WTC11 (cell line): ENCODE measurements around the gene BMX. TPM values are rescaled to one million over a fixed set of nuclear protein-coding genes. Genes with fewer than 3 reads are reported as not detected.

Experiments used
- ATAC-seq: fragments of 200-7000 bp; cut with Tn5 transposase; 2 replicates; pipeline ENCODE4 v1.10.0; 2021; ENCODE audit warnings: mild to moderate bottlenecking, moderate library complexity
- CTCF ChIA-PET: fragments of 300-600 bp; sonication (Branson Sonifier 250); formaldehyde crosslinking; loops from one replicate; lab custom pipeline; 2021; ENCODE audit warnings: antibody characterized with exemption; lab: Charles Lee
- POLR2A ChIA-PET: fragments of 350-600 bp; sonication (Branson Sonifier 250); formaldehyde crosslinking; loops from one replicate; lab custom pipeline; 2021; ENCODE audit warnings: antibody characterized with exemption; lab: Charles Lee
- DNase-seq: peaks from one replicate; pipeline ENCODE4 v3.0.0; 2021; ENCODE audit warnings: low spot score
- H3K27ac Mint-ChIP-seq: 2 replicates; pipeline ENCODE4 v1.8.0; 2021; ENCODE audit warnings: mixed read lengths
- H3K27me3 Mint-ChIP-seq: 2 replicates; pipeline ENCODE4 v1.8.0; 2021; ENCODE audit warnings: low read depth, mild to moderate bottlenecking, moderate library complexity, mixed read lengths
- H3K36me3 Mint-ChIP-seq: 2 replicates; pipeline ENCODE4 v1.8.0; 2021; ENCODE audit warnings: mixed read lengths
- H3K4me1 Mint-ChIP-seq: 2 replicates; pipeline ENCODE4 v1.8.0; 2022; ENCODE audit warnings: mixed read lengths
- H3K4me3 Mint-ChIP-seq: 2 replicates; pipeline ENCODE4 v1.8.0; 2021; ENCODE audit warnings: mild to moderate bottlenecking, moderate library complexity, mixed read lengths
- H3K9me3 Mint-ChIP-seq: 2 replicates; pipeline ENCODE4 v1.8.0; 2021; ENCODE audit warnings: mixed read lengths
- CBFB ChIP-seq: sonication (generic); formaldehyde crosslinking; IDR thresholded peaks from 2 replicates; pipeline ENCODE4 v1.8.1; 2022; ENCODE audit warnings: mild to moderate bottlenecking, low read depth, missing genetic modification reagents
- CDX4 ChIP-seq: fragments of 250-450 bp; sonication (Bioruptor Pico); IDR thresholded peaks from 2 replicates; pipeline ENCODE4 v1.9.0; 2021; ENCODE audit warnings: moderate library complexity, mild to moderate bottlenecking, inconsistent platforms, borderline replicate concordance
- ELF4 ChIP-seq: sonication (generic); formaldehyde crosslinking; IDR thresholded peaks from 2 replicates; pipeline ENCODE4 v1.8.1; 2022; ENCODE audit warnings: low read depth, mild to moderate bottlenecking, moderate library complexity, missing genetic modification reagents
- NR1H2 ChIP-seq: sonication (generic); formaldehyde crosslinking; IDR thresholded peaks from 2 replicates; pipeline ENCODE4 v1.9.0; 2021; ENCODE audit warnings: mild to moderate bottlenecking, moderate library complexity, missing genetic modification reagents
- NR2C2 ChIP-seq: sonication (generic); formaldehyde crosslinking; IDR thresholded peaks from 2 replicates; pipeline ENCODE4 v1.8.0; 2022; ENCODE audit warnings: mild to moderate bottlenecking, missing genetic modification reagents
- NR3C1 ChIP-seq: sonication (generic); formaldehyde crosslinking; conservative IDR thresholded peaks from 2 replicates; pipeline ENCODE4 v1.8.1; 2023; ENCODE audit warnings: low read depth, mild to moderate bottlenecking, missing genetic modification reagents
- SOX15 ChIP-seq: fragments of 250-450 bp; sonication (Bioruptor Pico); IDR thresholded peaks from 2 replicates; pipeline ENCODE4 v1.9.0; 2021; ENCODE audit warnings: mild to moderate bottlenecking
- ZBTB21 ChIP-seq: sonication (generic); formaldehyde crosslinking; IDR thresholded peaks from 2 replicates; pipeline ENCODE4 v1.8.1; 2023; ENCODE audit warnings: mild to moderate bottlenecking, missing genetic modification reagents, borderline replicate concordance
- ZNF317 ChIP-seq: sonication (generic); formaldehyde crosslinking; IDR thresholded peaks from 2 replicates; pipeline ENCODE4 v1.8.1; 2023; ENCODE audit warnings: low read depth, mild to moderate bottlenecking, moderate library complexity, missing genetic modification reagents, borderline replicate concordance
- ZNF423 ChIP-seq: fragments of 250-450 bp; sonication (Bioruptor Pico); IDR thresholded peaks from 2 replicates; pipeline ENCODE4 v2.1.2; 2022; ENCODE audit warnings: mild to moderate bottlenecking, moderate library complexity
- ZNF671 ChIP-seq: fragments of 250-450 bp; sonication (Bioruptor Pico); IDR thresholded peaks from 2 replicates; pipeline ENCODE4 v1.8.0; 2021; ENCODE audit warnings: mild to moderate bottlenecking
- ZSCAN18 ChIP-seq: fragments of 250-450 bp; sonication (Bioruptor Pico); IDR thresholded peaks from 2 replicates; pipeline ENCODE4 v2.1.2; 2022; ENCODE audit warnings: mild to moderate bottlenecking, moderate library complexity
- total RNA-seq: library from RNA; stranded (reverse); gene quantifications from 3 replicates; pipeline ENCODE4 v1.2.3, GENCODE V29; 2021
- TF ChIP-seq, protein P1 (sequence below): sonication (generic); formaldehyde crosslinking; IDR thresholded peaks from 2 replicates; pipeline ENCODE4 v1.8.1; 2022; ENCODE audit warnings: mild to moderate bottlenecking, moderate library complexity, missing genetic modification reagents
- TF ChIP-seq, protein P2 (sequence below): sonication (generic); formaldehyde crosslinking; conservative IDR thresholded peaks from 2 replicates; pipeline ENCODE4 v1.8.1; 2023; ENCODE audit warnings: mild to moderate bottlenecking, low read depth, missing genetic modification reagents, moderate library complexity
- TF ChIP-seq, protein P3 (sequence below): sonication (generic); formaldehyde crosslinking; IDR thresholded peaks from 2 replicates; pipeline ENCODE4 v1.8.0; 2023; ENCODE audit warnings: mild to moderate bottlenecking, missing genetic modification reagents
- TF ChIP-seq, protein P4 (sequence below): sonication (generic); formaldehyde crosslinking; IDR thresholded peaks from 2 replicates; pipeline ENCODE4 v1.8.0; 2022; ENCODE audit warnings: mild to moderate bottlenecking, missing genetic modification reagents
- TF ChIP-seq, protein P5 (sequence below): sonication (generic); formaldehyde crosslinking; IDR thresholded peaks from 2 replicates; pipeline ENCODE4 v1.8.1; 2022; ENCODE audit warnings: low read depth, mild to moderate bottlenecking, moderate library complexity, missing genetic modification reagents, borderline replicate concordance
- TF ChIP-seq, protein P6 (sequence below): fragments of 250-450 bp; sonication (Bioruptor Pico); IDR thresholded peaks from 2 replicates; pipeline ENCODE4 v1.8.0; 2021; ENCODE audit warnings: mild to moderate bottlenecking

Gene BMX
- total RNA-seq, 1 experiment from 2014 or later, result not detected

DNA sequence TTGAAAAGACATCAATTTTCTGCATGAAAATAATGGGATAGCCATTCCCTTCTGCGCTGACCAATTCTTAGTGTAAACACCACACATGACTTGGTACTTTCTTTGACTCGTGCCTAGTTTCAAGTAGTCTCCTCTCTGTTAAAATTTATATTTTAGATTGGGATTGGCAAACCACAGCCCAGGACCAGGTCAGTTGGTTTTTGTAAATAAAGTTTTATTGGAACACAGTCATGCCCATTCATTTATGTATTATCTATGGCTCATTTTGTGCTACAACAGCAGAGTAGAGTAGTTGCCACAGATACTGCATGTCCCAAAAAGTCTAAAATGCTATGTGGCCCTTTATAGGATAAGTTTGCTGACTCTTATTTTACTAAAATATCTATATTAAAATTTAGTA, 46.7 kb downstream of the BMX start:
- H3K4me3 Mint-ChIP-seq, result no peak overlapping the region
- no peak for DNase-seq
- no peak overlapping the region for H3K27ac Mint-ChIP-seq
- H3K4me1 Mint-ChIP-seq, result no peaks in the 10 kb centered on the region
- TF ChIP-seq ZNF671 (no peak), NR3C1 (CRISPR knock-in tag) (no peak), CDX4 (no peak), NR1H2 (CRISPR knock-in tag) (no peak), ZNF423 (CRISPR knock-in tag) (no peak), ZSCAN18 (no peak), CBFB (CRISPR knock-in tag) (no peak)
- TF ChIP-seq, protein P1, sequence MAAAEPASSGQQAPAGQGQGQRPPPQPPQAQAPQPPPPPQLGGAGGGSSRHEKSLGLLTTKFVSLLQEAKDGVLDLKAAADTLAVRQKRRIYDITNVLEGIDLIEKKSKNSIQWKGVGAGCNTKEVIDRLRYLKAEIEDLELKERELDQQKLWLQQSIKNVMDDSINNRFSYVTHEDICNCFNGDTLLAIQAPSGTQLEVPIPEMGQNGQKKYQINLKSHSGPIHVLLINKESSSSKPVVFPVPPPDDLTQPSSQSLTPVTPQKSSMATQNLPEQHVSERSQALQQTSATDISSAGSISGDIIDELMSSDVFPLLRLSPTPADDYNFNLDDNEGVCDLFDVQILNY (CRISPR knock-in tag), result no peak
- TF ChIP-seq, protein P2, sequence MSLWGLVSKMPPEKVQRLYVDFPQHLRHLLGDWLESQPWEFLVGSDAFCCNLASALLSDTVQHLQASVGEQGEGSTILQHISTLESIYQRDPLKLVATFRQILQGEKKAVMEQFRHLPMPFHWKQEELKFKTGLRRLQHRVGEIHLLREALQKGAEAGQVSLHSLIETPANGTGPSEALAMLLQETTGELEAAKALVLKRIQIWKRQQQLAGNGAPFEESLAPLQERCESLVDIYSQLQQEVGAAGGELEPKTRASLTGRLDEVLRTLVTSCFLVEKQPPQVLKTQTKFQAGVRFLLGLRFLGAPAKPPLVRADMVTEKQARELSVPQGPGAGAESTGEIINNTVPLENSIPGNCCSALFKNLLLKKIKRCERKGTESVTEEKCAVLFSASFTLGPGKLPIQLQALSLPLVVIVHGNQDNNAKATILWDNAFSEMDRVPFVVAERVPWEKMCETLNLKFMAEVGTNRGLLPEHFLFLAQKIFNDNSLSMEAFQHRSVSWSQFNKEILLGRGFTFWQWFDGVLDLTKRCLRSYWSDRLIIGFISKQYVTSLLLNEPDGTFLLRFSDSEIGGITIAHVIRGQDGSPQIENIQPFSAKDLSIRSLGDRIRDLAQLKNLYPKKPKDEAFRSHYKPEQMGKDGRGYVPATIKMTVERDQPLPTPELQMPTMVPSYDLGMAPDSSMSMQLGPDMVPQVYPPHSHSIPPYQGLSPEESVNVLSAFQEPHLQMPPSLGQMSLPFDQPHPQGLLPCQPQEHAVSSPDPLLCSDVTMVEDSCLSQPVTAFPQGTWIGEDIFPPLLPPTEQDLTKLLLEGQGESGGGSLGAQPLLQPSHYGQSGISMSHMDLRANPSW (CRISPR knock-in tag), result no peak
- TF ChIP-seq, protein P3, sequence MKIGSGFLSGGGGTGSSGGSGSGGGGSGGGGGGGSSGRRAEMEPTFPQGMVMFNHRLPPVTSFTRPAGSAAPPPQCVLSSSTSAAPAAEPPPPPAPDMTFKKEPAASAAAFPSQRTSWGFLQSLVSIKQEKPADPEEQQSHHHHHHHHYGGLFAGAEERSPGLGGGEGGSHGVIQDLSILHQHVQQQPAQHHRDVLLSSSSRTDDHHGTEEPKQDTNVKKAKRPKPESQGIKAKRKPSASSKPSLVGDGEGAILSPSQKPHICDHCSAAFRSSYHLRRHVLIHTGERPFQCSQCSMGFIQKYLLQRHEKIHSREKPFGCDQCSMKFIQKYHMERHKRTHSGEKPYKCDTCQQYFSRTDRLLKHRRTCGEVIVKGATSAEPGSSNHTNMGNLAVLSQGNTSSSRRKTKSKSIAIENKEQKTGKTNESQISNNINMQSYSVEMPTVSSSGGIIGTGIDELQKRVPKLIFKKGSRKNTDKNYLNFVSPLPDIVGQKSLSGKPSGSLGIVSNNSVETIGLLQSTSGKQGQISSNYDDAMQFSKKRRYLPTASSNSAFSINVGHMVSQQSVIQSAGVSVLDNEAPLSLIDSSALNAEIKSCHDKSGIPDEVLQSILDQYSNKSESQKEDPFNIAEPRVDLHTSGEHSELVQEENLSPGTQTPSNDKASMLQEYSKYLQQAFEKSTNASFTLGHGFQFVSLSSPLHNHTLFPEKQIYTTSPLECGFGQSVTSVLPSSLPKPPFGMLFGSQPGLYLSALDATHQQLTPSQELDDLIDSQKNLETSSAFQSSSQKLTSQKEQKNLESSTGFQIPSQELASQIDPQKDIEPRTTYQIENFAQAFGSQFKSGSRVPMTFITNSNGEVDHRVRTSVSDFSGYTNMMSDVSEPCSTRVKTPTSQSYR (CRISPR knock-in tag), result no peak
- TF ChIP-seq, protein P4, sequence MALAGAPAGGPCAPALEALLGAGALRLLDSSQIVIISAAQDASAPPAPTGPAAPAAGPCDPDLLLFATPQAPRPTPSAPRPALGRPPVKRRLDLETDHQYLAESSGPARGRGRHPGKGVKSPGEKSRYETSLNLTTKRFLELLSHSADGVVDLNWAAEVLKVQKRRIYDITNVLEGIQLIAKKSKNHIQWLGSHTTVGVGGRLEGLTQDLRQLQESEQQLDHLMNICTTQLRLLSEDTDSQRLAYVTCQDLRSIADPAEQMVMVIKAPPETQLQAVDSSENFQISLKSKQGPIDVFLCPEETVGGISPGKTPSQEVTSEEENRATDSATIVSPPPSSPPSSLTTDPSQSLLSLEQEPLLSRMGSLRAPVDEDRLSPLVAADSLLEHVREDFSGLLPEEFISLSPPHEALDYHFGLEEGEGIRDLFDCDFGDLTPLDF, result no peak
- ChIA-PET CTCF (no interaction called here), POLR2A (no interaction called here)
- no peaks in the 10 kb centered on the region for H3K36me3 Mint-ChIP-seq
- no peak for ATAC-seq
- H3K9me3 Mint-ChIP-seq, result no peaks in the 10 kb centered on the region
- H3K27me3 Mint-ChIP-seq, result no peaks in the 10 kb centered on the region

DNA sequence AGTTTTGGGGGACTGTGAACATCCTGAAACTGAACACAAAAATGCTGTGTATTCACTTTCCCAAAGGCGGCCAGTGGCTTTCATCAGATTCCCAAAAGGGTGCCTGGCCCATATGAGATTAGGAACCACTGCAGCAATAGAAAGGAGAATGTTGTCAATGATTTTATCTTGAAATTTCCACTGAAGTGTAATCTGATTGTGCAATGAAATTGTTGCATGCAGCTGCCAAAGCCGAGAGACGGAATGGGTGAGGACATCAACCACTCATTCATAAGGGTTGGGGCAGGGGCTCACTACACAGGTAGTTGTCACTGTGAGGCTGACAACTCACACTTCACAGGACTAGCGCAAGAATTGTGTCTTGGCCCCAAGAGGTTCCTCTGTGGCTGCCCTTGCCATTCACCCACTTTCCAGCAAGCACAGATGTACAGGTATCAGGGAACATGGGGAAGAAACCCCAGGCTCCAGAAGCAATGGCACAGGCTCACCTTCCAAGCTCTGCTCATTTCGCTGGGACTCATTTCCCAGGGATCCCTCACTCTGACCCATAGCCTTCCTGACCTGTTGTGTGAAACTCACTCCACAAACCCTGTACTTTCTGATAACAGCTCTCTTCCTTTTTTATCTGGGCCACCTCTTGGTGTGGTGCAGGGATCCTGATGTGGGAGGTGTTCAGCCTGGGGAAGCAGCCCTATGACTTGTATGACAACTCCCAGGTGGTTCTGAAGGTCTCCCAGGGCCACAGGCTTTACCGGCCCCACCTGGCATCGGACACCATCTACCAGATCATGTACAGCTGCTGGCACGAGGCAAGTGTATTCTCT, 48.8 kb downstream of the BMX start:
- Mint-ChIP-seq H3K27me3 (no peaks in the 10 kb centered on the region), H3K4me3 (no peak overlapping the region), H3K9me3 (no peaks in the 10 kb centered on the region), H3K4me1 (peaks cover 4% of the 10 kb centered on the region), H3K36me3 (no peaks in the 10 kb centered on the region), H3K27ac (no peak overlapping the region)
- CTCF ChIA-PET, result no interaction called here
- no peak for DNase-seq
- no peak for ATAC-seq
- POLR2A ChIA-PET, result no interaction called here
- TF ChIP-seq ZBTB21 (CRISPR knock-in tag), result no peak
- TF ChIP-seq ZNF317 (CRISPR knock-in tag), result no peak
- TF ChIP-seq CDX4, result no peak
- TF ChIP-seq NR2C2 (CRISPR knock-in tag), result no peak
- TF ChIP-seq ELF4 (CRISPR knock-in tag), result no peak
- TF ChIP-seq, protein P5, sequence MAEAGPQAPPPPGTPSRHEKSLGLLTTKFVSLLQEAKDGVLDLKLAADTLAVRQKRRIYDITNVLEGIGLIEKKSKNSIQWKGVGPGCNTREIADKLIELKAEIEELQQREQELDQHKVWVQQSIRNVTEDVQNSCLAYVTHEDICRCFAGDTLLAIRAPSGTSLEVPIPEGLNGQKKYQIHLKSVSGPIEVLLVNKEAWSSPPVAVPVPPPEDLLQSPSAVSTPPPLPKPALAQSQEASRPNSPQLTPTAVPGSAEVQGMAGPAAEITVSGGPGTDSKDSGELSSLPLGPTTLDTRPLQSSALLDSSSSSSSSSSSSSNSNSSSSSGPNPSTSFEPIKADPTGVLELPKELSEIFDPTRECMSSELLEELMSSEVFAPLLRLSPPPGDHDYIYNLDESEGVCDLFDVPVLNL (CRISPR knock-in tag), result no peak
- TF ChIP-seq, protein P6, sequence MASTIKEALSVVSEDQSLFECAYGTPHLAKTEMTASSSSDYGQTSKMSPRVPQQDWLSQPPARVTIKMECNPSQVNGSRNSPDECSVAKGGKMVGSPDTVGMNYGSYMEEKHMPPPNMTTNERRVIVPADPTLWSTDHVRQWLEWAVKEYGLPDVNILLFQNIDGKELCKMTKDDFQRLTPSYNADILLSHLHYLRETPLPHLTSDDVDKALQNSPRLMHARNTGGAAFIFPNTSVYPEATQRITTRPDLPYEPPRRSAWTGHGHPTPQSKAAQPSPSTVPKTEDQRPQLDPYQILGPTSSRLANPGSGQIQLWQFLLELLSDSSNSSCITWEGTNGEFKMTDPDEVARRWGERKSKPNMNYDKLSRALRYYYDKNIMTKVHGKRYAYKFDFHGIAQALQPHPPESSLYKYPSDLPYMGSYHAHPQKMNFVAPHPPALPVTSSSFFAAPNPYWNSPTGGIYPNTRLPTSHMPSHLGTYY, result no peak
- no peak for TF ChIP-seq SOX15 (CRISPR knock-in tag)
- TF ChIP-seq NR3C1 (CRISPR knock-in tag), result no peak
